GM21526 (cell line): ENCODE measurements around the gene SYNE1.
"Not testable (repeated sequence)": the region's sequence is repeated elsewhere in the genome, so short reads cannot be mapped to it uniquely, and the experiment has no call there.

Source experiments
- ATAC-seq: cut with Tn5 transposase; IDR thresholded peaks from one replicate; pipeline ENCODE4 v1.9.1; 2021; ENCODE audit warnings: moderate library complexity; ENCODE audit not compliant: unreplicated experiment, low FRiP score

Gene SYNE1

GRCh38 chr6:152571089-152571488 is 66.1 kb downstream of the SYNE1 start:
- ATAC-seq = no peak

GRCh38 chr6:152566103-152566875 is 70.9 kb downstream of the SYNE1 start:
- no peak for ATAC-seq

- ATAC-seq = no peak
These were observed 74.0 kb downstream of the SYNE1 start for GRCh38 chr6:152563177-152563576.

GRCh38 chr6:152558798-152559197 is 78.4 kb downstream of the SYNE1 start:
- not testable (repeated sequence) for ATAC-seq

GRCh38 chr6:152557502-152557901 is 79.7 kb downstream of the SYNE1 start:
- ATAC-seq = no peak

GRCh38 chr6:152554851-152555250 is 82.3 kb downstream of the SYNE1 start:
- no peak for ATAC-seq

GRCh38 chr6:152552616-152553209 is 84.4 kb downstream of the SYNE1 start:
- peak; percentile 86 for ATAC-seq

- no peak for ATAC-seq
These were observed 93.6 kb downstream of the SYNE1 start for GRCh38 chr6:152543519-152543918.

GRCh38 chr6:152540381-152540780 is 96.8 kb downstream of the SYNE1 start:
- ATAC-seq = no peak

- ATAC-seq = no peak
These were observed 102.6 kb downstream of the SYNE1 start for GRCh38 chr6:152534541-152534940.

- no peak for ATAC-seq
These were observed 104.4 kb downstream of the SYNE1 start for GRCh38 chr6:152532556-152533422.

- ATAC-seq = no peak
These were observed 105.5 kb downstream of the SYNE1 start for GRCh38 chr6:152531659-152532058.

GRCh38 chr6:152529369-152529768 is 107.8 kb downstream of the SYNE1 start:
- ATAC-seq = no peak

GRCh38 chr6:152514120-152514519 is 123.0 kb downstream of the SYNE1 start:
- ATAC-seq = not testable (repeated sequence)

- no peak for ATAC-seq
These were observed 127.2 kb downstream of the SYNE1 start for GRCh38 chr6:152509916-152510315.

GRCh38 chr6:152508477-152508876 is 128.7 kb downstream of the SYNE1 start:
- no peak for ATAC-seq

GRCh38 chr6:152503546-152503945 is 133.6 kb downstream of the SYNE1 start:
- ATAC-seq = no peak

- ATAC-seq = no peak
These were observed 134.6 kb downstream of the SYNE1 start for GRCh38 chr6:152502421-152503188.

- ATAC-seq = no peak
These were observed 137.2 kb downstream of the SYNE1 start for GRCh38 chr6:152499931-152500330.

- ATAC-seq = no peak
These were observed 140.4 kb downstream of the SYNE1 start for GRCh38 chr6:152496731-152497130.
